Measurements from ENCODE around the gene HOOK2. TPM values are rescaled to one million over a fixed set of nuclear protein-coding genes. Genes with fewer than 3 reads are reported as not detected.

The HOOK2 gene
- polyA plus RNA-seq, 3 donors: 0.55 to 28.6 (median 1.1) TPM

GRCh38 chr19:12757544-12758274 lies 17.6 kb downstream of the HOOK2 start:
- Mint-ChIP-seq H3K27ac (no peak overlapping the region), H3K4me1 (peaks cover 12% of the 10 kb centered on the region), H3K9me3 (peaks cover 0 to 2% (median 0%) of the 10 kb centered on the region in 7 donors), H3K36me3 (peaks cover 7 to 10% of the 10 kb centered on the region in 2 donors), H3K27me3 (ENCODE audit: low read depth in 3 of 3) (peaks cover 10 to 21% (median 16%) of the 10 kb centered on the region in 3 donors), H3K4me3 (peak overlapping the region; percentile 43 to 78)
- Histone ChIP-seq H3K27me3 (ENCODE audit: control insufficient read depth in 2 of 2, insufficient read depth in 2 of 2, low read length in 2 of 2) (peaks cover 0 to 8% of the 10 kb centered on the region in 2 donors), H2AFZ (ENCODE audit: insufficient read depth, low read depth, low read length, poor library complexity, severe bottlenecking) (peak overlapping the region; percentile 70), H3K4me3 (replicated peaks in 1 of 3; ENCODE audit: low read depth in 2 of 3, low read length in 3 of 3) (peak overlapping the region in 1 of 3 experiments; percentile 46), H4K20me1 (ENCODE audit: insufficient read depth, low read length) (no peaks in the 10 kb centered on the region), H3K36me3 (replicated peaks in 1 of 2; ENCODE audit: control insufficient read depth in 1 of 2, insufficient read depth in 2 of 2, low read length in 2 of 2) (no peaks in the 10 kb centered on the region), H3K9ac (ENCODE audit: insufficient read depth, low read length, poor library complexity, severe bottlenecking) (no peak overlapping the region), H3K9me3 (replicated peaks in 1 of 2; ENCODE audit: control insufficient read depth in 1 of 2, insufficient read depth in 1 of 2, low read length in 2 of 2) (no peaks in the 10 kb centered on the region), H3K27ac (ENCODE audit: low read depth in 1 of 2, low read length in 2 of 2) (no peak overlapping the region), H3K4me1 (ENCODE audit: control insufficient read depth in 1 of 2, insufficient read depth in 2 of 2, low read length in 2 of 2) (peaks cover 4 to 8% of the 10 kb centered on the region in 2 donors), H3K79me2 (ENCODE audit: insufficient read depth, low read length) (no peaks in the 10 kb centered on the region), H3K4me2 (replicated peaks; ENCODE audit: extremely low read depth, low read length, poor library complexity, severe bottlenecking) (peak overlapping the region; percentile 55)
- TF ChIP-seq CTCF (IDR thresholded peaks at IDR 0.05): peak; percentile 99
- intact Hi-C loops (cut with micrococcal nuclease): loop anchor here in 1 of 2 donors (2.0 kb wide), 2 partner anchors 41 to 193 kb away; no protein-coding TSS in a partner anchor
- WGBS (ENCODE audit: insufficient coverage): 10% methylated on average over 54 of the region's 60 CpGs
- peak; percentile 54 to 72 (median 65) for DNase-seq

GRCh38 chr19:12756150-12756883 lies 19.0 kb downstream of the HOOK2 start:
- Mint-ChIP-seq H3K4me3 (no peak overlapping the region), H3K27ac (no peak overlapping the region), H3K27me3 (ENCODE audit: low read depth in 3 of 3) (peaks cover 14 to 31% (median 21%) of the 10 kb centered on the region in 3 donors), H3K9me3 (peaks cover 0 to 2% (median 0%) of the 10 kb centered on the region in 7 donors), H3K4me1 (peaks cover 12% of the 10 kb centered on the region), H3K36me3 (no peaks in the 10 kb centered on the region)
- DNase-seq: no peak
- no peak overlapping the region for H3K4me2 ChIP-seq (replicated peaks; ENCODE audit: extremely low read depth, low read length, poor library complexity, severe bottlenecking)
- intact Hi-C loops (cut with micrococcal nuclease): loop anchor here in 1 of 2 donors (2.0 kb wide), 2 partner anchors 40 to 192 kb away; no protein-coding TSS in a partner anchor
- no peaks in the 10 kb centered on the region for H4K20me1 ChIP-seq (ENCODE audit: insufficient read depth, low read length)
- TF ChIP-seq CTCF (IDR thresholded peaks at IDR 0.05): no peak
- H3K79me2 ChIP-seq (ENCODE audit: insufficient read depth, low read length): no peaks in the 10 kb centered on the region
- 92% methylated on average over 17 of the region's 19 CpGs for WGBS (ENCODE audit: insufficient coverage)
- no peak overlapping the region for H2AFZ ChIP-seq (ENCODE audit: insufficient read depth, low read depth, low read length, poor library complexity, severe bottlenecking)
- H3K27ac ChIP-seq (ENCODE audit: low read depth in 1 of 2, low read length in 2 of 2): no peak overlapping the region
- no peaks in the 10 kb centered on the region for H3K36me3 ChIP-seq (replicated peaks in 1 of 2; ENCODE audit: control insufficient read depth in 1 of 2, insufficient read depth in 2 of 2, low read length in 2 of 2)
- H3K27me3 ChIP-seq (ENCODE audit: control insufficient read depth in 2 of 2, insufficient read depth in 2 of 2, low read length in 2 of 2): peaks cover 0 to 10% of the 10 kb centered on the region in 2 donors
- no peak overlapping the region for H3K9ac ChIP-seq (ENCODE audit: insufficient read depth, low read length, poor library complexity, severe bottlenecking)
- no peaks in the 10 kb centered on the region for H3K9me3 ChIP-seq (replicated peaks in 1 of 2; ENCODE audit: control insufficient read depth in 1 of 2, insufficient read depth in 1 of 2, low read length in 2 of 2)
- no peak overlapping the region for H3K4me3 ChIP-seq (replicated peaks in 1 of 3; ENCODE audit: low read depth in 2 of 3, low read length in 3 of 3)
- peaks cover 4 to 8% of the 10 kb centered on the region in 2 donors for H3K4me1 ChIP-seq (ENCODE audit: control insufficient read depth in 1 of 2, insufficient read depth in 2 of 2, low read length in 2 of 2)

Measured in CD14-positive monocyte (primary cell).